Stomach (tissue), 4 donors: ENCODE results near the gene CNKSR1.

Source experiments
- POLR2A ChIP-seq, 4 donors: fragments of 450-650 bp; IDR thresholded peaks; one replicate each; pipeline ENCODE4 v1.6.1; 2016; ENCODE audit warnings: antibody characterized with exemption in 4 of 4, control low read depth in 2 of 4, mild to moderate bottlenecking in 1 of 4, moderate library complexity in 1 of 4
- POLR2AphosphoS5 ChIP-seq, 3 donors: sonication (generic); formaldehyde crosslinking; IDR thresholded peaks; one replicate each; pipeline ENCODE4 v1.6.1; 2016; ENCODE audit warnings: antibody characterized with exemption in 3 of 3
- TF ChIP-seq, protein P1 (sequence below), 7 experiments: fragments of 450-650 bp in 4 of 7; fragments of 200-600 bp in 3 of 7; sonication (generic) in 3 of 7; IDR thresholded peaks; one replicate each; pipeline ENCODE4 v1.5.1; 2016 to 2019; ENCODE audit warnings: antibody characterized with exemption in 7 of 7, control low read depth in 2 of 7, mild to moderate bottlenecking in 1 of 7

DNA sequence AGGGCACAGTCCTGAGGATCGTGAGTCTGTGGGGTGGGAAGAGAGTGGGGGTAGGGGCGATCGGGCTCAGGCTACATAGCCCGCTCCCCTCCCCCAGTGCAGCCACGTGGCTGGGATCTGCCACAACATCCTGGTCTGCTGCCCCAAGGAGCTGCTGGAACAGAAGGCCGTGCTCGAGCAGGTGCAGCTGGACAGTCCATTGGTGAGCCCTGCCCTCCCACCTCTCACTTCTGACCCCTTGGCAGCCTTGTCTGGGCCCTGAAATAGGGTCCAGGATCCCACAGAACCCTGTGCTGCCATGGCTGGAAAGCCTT, 5.0 kb downstream of the CNKSR1 start:
- TF ChIP-seq, protein P1, sequence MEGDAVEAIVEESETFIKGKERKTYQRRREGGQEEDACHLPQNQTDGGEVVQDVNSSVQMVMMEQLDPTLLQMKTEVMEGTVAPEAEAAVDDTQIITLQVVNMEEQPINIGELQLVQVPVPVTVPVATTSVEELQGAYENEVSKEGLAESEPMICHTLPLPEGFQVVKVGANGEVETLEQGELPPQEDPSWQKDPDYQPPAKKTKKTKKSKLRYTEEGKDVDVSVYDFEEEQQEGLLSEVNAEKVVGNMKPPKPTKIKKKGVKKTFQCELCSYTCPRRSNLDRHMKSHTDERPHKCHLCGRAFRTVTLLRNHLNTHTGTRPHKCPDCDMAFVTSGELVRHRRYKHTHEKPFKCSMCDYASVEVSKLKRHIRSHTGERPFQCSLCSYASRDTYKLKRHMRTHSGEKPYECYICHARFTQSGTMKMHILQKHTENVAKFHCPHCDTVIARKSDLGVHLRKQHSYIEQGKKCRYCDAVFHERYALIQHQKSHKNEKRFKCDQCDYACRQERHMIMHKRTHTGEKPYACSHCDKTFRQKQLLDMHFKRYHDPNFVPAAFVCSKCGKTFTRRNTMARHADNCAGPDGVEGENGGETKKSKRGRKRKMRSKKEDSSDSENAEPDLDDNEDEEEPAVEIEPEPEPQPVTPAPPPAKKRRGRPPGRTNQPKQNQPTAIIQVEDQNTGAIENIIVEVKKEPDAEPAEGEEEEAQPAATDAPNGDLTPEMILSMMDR (IDR thresholded peaks at IDR 0.05), result no peak
- no peak for TF ChIP-seq POLR2A (IDR thresholded peaks at IDR 0.05)
- no peak for TF ChIP-seq POLR2AphosphoS5 (IDR thresholded peaks at IDR 0.05)
